GM12878 (cell line): ENCODE results near the gene RAB8A. TPM values are rescaled to one million over a fixed set of nuclear protein-coding genes. Genes with fewer than 3 reads are reported as not detected.

Experiments
- ATAC-seq: fragments of 200-7000 bp; cut with Tn5 transposase; 3 replicates; pipeline ENCODE4 v1.9.1; 2020; ENCODE audit warnings: mild to moderate bottlenecking, moderate library complexity
- BruUV-seq: library from RNA; stranded (reverse); fragments of 400-500 nt; replicated peaks from 2 replicates; lab custom pipeline; 2021; lab: Mats Ljungman, UMichigan
- CTCF ChIA-PET: fragments of 300-600 bp; sonication (Branson Sonifier 250); formaldehyde crosslinking; extraction: SDS; loops from one replicate; lab custom pipeline; 2021; ENCODE audit warnings: inconsistent platforms; lab: Yijun Ruan, JAX
- POLR2A ChIA-PET: fragments of 350-600 bp; formaldehyde crosslinking; extraction: SDS; loops from one replicate; lab custom pipeline; 2021; ENCODE audit warnings: inconsistent platforms; lab: Charles Lee
- RAD21 ChIA-PET: fragments of 300-600 bp; sonication (Branson Sonifier 250); formaldehyde crosslinking; loops from one replicate; lab custom pipeline; 2023; ENCODE audit warnings: antibody characterized with exemption; ENCODE audit not compliant: unreplicated experiment; lab: Charles Lee
- SMC1A ChIA-PET: fragments of 300-600 bp; sonication (Branson Sonifier 250); formaldehyde crosslinking; loops from one replicate; lab custom pipeline; 2023; ENCODE audit not compliant: unreplicated experiment, uncharacterized antibody; lab: Charles Lee
- DNase-seq: peaks from one replicate; pipeline ENCODE4 v3.0.0-alpha.2; 2011; ENCODE audit warnings: low read depth, low spot score
- FAIRE-seq: peaks from 3 replicates; lab custom pipeline; 2011; peaks lifted over from hg19 to GRCh38; lab: Jason Lieb, UNC
- H2AFZ ChIP-seq: 2 replicates; pipeline ENCODE4 v1.6.0; 2011; ENCODE audit warnings: low read depth, low read length, control low read depth; ENCODE audit not compliant: control insufficient read depth
- H3K27ac ChIP-seq: 2 replicates; pipeline ENCODE4 v1.5.1; 2011; ENCODE audit warnings: control low read depth; ENCODE audit not compliant: control insufficient read depth, insufficient read depth
- H3K27me3 ChIP-seq, 2 experiments: replicated peaks in 1 of 2; 2 replicates each; pipeline versions ENCODE4 v1.6.0 to v1.6.1; 2011; ENCODE audit warnings: low read length in 1 of 2; ENCODE audit not compliant: control insufficient read depth in 2 of 2, insufficient read depth in 2 of 2
- H3K36me3 ChIP-seq, 2 experiments: 2 replicates each; pipeline ENCODE4 v1.5.1; 2011; ENCODE audit warnings: low read length in 1 of 2; ENCODE audit not compliant: control insufficient read depth in 2 of 2, insufficient read depth in 2 of 2
- H3K4me1 ChIP-seq: 2 replicates; pipeline ENCODE4 v1.6.1; 2011; ENCODE audit warnings: mild to moderate bottlenecking, low read length, moderate library complexity, mixed read lengths; ENCODE audit not compliant: control insufficient read depth, insufficient read depth
- H3K4me2 ChIP-seq: 2 replicates; pipeline ENCODE4 v1.6.0; 2011; ENCODE audit warnings: control low read depth; ENCODE audit not compliant: control insufficient read depth, insufficient read depth
- H3K4me3 ChIP-seq: fragments of 200-600 bp; sonication (generic); 2 replicates; pipeline ENCODE4 v1.5.1; 2016
- H3K79me2 ChIP-seq: 2 replicates; pipeline ENCODE4 v1.6.0; 2011; ENCODE audit warnings: low read length; ENCODE audit not compliant: control insufficient read depth, insufficient read depth
- H3K9ac ChIP-seq: 2 replicates; pipeline ENCODE4 v1.8.0; 2011; ENCODE audit warnings: low read length, control low read depth, mixed read lengths; ENCODE audit not compliant: control insufficient read depth, insufficient read depth
- H3K9me3 ChIP-seq: replicated peaks from 3 replicates; pipeline ENCODE4 v1.5.1; 2011; ENCODE audit warnings: mild to moderate bottlenecking, low read length; ENCODE audit not compliant: control insufficient read depth, insufficient read depth
- H4K20me1 ChIP-seq: 2 replicates; pipeline ENCODE4 v1.6.0; 2011; ENCODE audit not compliant: control insufficient read depth, insufficient read depth
- NR2F1 ChIP-seq: fragments of 450-650 bp; conservative IDR thresholded peaks from 2 replicates; pipeline ENCODE4 v1.6.1; 2017; ENCODE audit warnings: mild to moderate bottlenecking
- POLR2A ChIP-seq: IDR thresholded peaks from 2 replicates; pipeline ENCODE4 v1.6.1; 2011; ENCODE audit warnings: low read depth, mild to moderate bottlenecking, low read length
- POLR2AphosphoS5 ChIP-seq: IDR thresholded peaks from 2 replicates; pipeline ENCODE4 v1.6.1; 2011; ENCODE audit warnings: mild to moderate bottlenecking, low read length, inconsistent platforms
- SMAD5 ChIP-seq: IDR thresholded peaks from 2 replicates; pipeline ENCODE4 v1.6.1; 2016; ENCODE audit warnings: antibody characterized with exemption, low read depth
- TARDBP ChIP-seq: IDR thresholded peaks from 2 replicates; pipeline ENCODE4 v1.6.1; 2016; ENCODE audit warnings: borderline replicate concordance
- ZSCAN29 ChIP-seq: fragments of 450-650 bp; IDR thresholded peaks from 2 replicates; pipeline ENCODE4 v1.6.1; 2017; ENCODE audit warnings: mild to moderate bottlenecking, moderate library complexity
- WGBS: methylation state at CpG from one replicate; pipeline ENCODE4 v1.1.6; 2016; ENCODE audit warnings: low lambda C conversion rate; ENCODE audit not compliant: insufficient replicate concordance, insufficient coverage; ENCODE audit errors: missing lambda C conversion rate; 5-methylcytosine and 5-hydroxymethylcytosine counted together
- in situ Hi-C: fragments of 300-500 bp; cut with MboI; formaldehyde crosslinking; loops from 9 replicates; pipeline ENCODE4 v1.14.3; 2018; ENCODE audit warnings: mixed read lengths
- intact Hi-C: fragments of 100-400 bp; cut with micrococcal nuclease; formaldehyde crosslinking; loops from one replicate; pipeline ENCODE4 v1.14.2; 2022; ENCODE audit not compliant: unreplicated experiment
- polyA plus RNA-seq, 11 experiments: library from polyadenylated mRNA; depleted of rRNA in 4 of 11; unstranded in 6 of 11; stranded (reverse) in 5 of 11; fragments of >200 nt; fragmentation: Nextera tagmentation in 4 of 11; fragmentation: Illumina TruSeq in 1 of 11; extraction: Ambion mirVana in 4 of 11; extraction: Trizol in 1 of 11; gene quantifications; 1 replicate in 1 of 11; 2 replicates in 10 of 11; pipeline versions ENCODE4 v1.2.1 to v1.2.3, GENCODE V29; 2011 to 2016; ENCODE audit warnings: inconsistent platforms in 2 of 11, missing spikeins in 2 of 11, low read depth in 1 of 11
- total RNA-seq, 4 experiments: library from RNA; depleted of rRNA in 3 of 4; stranded (reverse); fragments of >200 nt in 3 of 4; fragmentation: Illumina TruSeq in 1 of 4; extraction: Trizol in 1 of 4; gene quantifications; 2 replicates each; pipeline versions ENCODE4 v1.2.1 to v1.2.3, GENCODE V29; 2013 to 2021

The RAB8A gene
- total and polyA plus RNA-seq, 10 of the 15 experiments (the other 5 are each of a cell fraction or from before 2014, with no cell fraction given) = 23.9 to 314 (median 185) TPM

DNA sequence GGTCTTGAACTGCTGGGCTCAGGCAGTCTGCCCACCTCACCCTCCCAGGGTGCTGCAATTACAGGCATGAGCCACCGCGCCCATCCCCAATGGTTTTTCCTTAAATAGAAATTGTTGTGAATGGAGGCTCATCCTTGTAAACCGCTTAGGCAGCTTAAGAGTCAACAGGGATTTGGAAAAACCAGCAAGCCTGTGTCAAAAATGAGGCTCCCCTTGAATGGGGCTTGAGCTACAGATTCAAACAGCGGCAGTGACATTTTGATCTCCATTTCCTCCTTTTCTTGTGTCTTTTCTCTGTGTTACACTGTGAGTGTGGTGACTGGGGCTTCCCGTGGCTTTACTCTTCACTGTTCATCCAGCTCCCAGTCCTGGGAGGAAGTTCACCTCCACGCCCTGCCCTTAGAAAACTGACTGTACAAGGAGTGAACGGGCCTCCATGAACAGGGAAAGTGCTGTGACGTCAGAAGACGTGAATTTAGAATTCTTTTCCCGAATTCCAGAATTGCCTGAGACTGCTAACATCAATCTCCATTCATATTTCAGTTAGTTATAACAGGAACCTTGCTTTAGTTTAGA is 15.3 kb upstream of the RAB8A start:
- WGBS = 84% methylated on average over 10 of the region's 10 CpGs

DNA sequence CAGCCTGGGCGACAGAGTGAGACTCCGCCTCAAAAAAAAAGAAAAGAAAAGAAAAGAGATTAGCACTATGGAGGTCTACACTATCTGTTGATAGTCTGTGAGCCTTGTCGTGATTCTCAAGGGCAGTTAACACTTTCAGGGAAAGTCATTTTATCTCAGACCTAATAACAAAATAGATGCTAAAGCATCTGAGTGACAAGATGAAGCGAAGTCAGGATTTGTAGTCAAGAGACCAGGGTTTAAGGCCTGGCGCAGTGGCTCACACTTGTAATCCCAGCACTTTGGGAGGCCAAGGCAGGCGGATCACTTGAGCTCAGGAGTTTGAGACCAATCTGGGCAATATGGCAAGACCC is 13.3 kb upstream of the RAB8A start:
- 94% methylated on average over 6 of the region's 6 CpGs for WGBS
- in situ Hi-C loops = no loop called here
- H3K27me3 ChIP-seq = no peaks in the 10 kb centered on the region
- H3K4me2 ChIP-seq = no peak overlapping the region
- ChIA-PET SMC1A (interaction anchor here (0.9 to 1.3 kb wide), 3 partner anchors 15 to 28 kb away, joined by 3 read pairs; no protein-coding TSS in a partner anchor), POLR2A (interaction anchor here (0.7 kb wide), 1 partner anchor 47 kb away, joined by 3 read pairs; no protein-coding TSS in a partner anchor), RAD21 (no interaction called here), CTCF (interaction anchor here (0.6 kb wide), 2 partner anchors 9 to 462 kb away, joined by 3 to 4 read pairs; no protein-coding TSS in a partner anchor)
- intact Hi-C loops = no loop called here
- peaks cover 31 to 67% of the 10 kb centered on the region in 2 experiments for H3K36me3 ChIP-seq
- BruUV-seq = no TSS peak
- H3K27ac ChIP-seq = no peak overlapping the region
- no peak overlapping the region for H3K4me3 ChIP-seq
- TF ChIP-seq TARDBP = no peak
- H3K4me1 ChIP-seq = no peaks in the 10 kb centered on the region
- H3K79me2 ChIP-seq = no peaks in the 10 kb centered on the region
- H3K9me3 ChIP-seq = no peaks in the 10 kb centered on the region
- H2AFZ ChIP-seq = no peak overlapping the region
- no peaks in the 10 kb centered on the region for H4K20me1 ChIP-seq
- DNase-seq = no peak
- no peak overlapping the region for H3K9ac ChIP-seq
- no peak for FAIRE-seq
- no peak for ATAC-seq

More for the DNA sequence above, 15.3 kb upstream of the RAB8A start:
- CTCF ChIA-PET = interaction anchor here (1.0 to 1.5 kb wide), 3 partner anchors 10 to 89 kb away, joined by 5 read pairs; partner anchors contain the start of gene FAM32A
- Histone ChIP-seq H3K4me2 (no peak overlapping the region), H3K4me1 (no peaks in the 10 kb centered on the region), H2AFZ (no peak overlapping the region), H4K20me1 (no peaks in the 10 kb centered on the region), H3K9ac (no peak overlapping the region), H3K4me3 (no peak overlapping the region), H3K27ac (no peak overlapping the region), H3K9me3 (no peaks in the 10 kb centered on the region), H3K27me3 (no peaks in the 10 kb centered on the region), H3K79me2 (no peaks in the 10 kb centered on the region), H3K36me3 (peaks cover 39 to 78% of the 10 kb centered on the region in 2 experiments)
- TF ChIP-seq SMAD5 (0 out of 2 replicates have a peak, but pooled peaks have one; percentile 15), POLR2AphosphoS5 (peak; percentile 63), ZSCAN29 (no peak), POLR2A (peak; percentile 34; the same call in 1 of the 2 replicates), NR2F1 (no peak)
- SMC1A ChIA-PET = interaction anchor here (0.6 to 2.3 kb wide), 3 partner anchors 12 to 82 kb away, joined by 4 to 7 read pairs (median 5); no protein-coding TSS in a partner anchor
- intact Hi-C loops = no loop called here
- POLR2A ChIA-PET = interaction anchor here (0.7 to 1.3 kb wide), 3 partner anchors 12 to 640 kb away, joined by 3 to 4 read pairs (median 3); no protein-coding TSS in a partner anchor
- in situ Hi-C loops = no loop called here
- FAIRE-seq (no peak), ATAC-seq (no peak), DNase-seq (no peak)
- BruUV-seq = no TSS peak
- RAD21 ChIA-PET = interaction anchor here (0.8 to 1.6 kb wide), 3 partner anchors 19 to 55 kb away, joined by 3 read pairs; no protein-coding TSS in a partner anchor
